NB4 (cell line): ENCODE measurements around the gene C1orf185.
"Not testable (repeated sequence)": the region's sequence is repeated elsewhere in the genome, so short reads cannot be mapped to it uniquely, and the experiment has no call there.

Experiments
- DNase-seq: peaks from one replicate; pipeline ENCODE4 v3.0.0; 2010; ENCODE audit warnings: low read depth
- H3K4me3 ChIP-seq: one replicate; pipeline ENCODE4 v1.5.1; 2011; ENCODE audit warnings: mild to moderate bottlenecking, low read depth, low read length, moderate library complexity
- MYC ChIP-seq: IDR thresholded peaks from 2 replicates; pipeline ENCODE4 v1.6.1; 2011; ENCODE audit warnings: low read depth, low read length
- POLR2A ChIP-seq: IDR thresholded peaks from 2 replicates; pipeline ENCODE4 v1.6.1; 2011; ENCODE audit warnings: mild to moderate bottlenecking; ENCODE audit not compliant: insufficient read length; ENCODE audit errors: extremely low read depth
- TF ChIP-seq, protein P1 (sequence below): IDR thresholded peaks from 2 replicates; pipeline ENCODE4 v1.6.1; 2011; ENCODE audit warnings: low read depth, low read length
- TF ChIP-seq, protein P2 (sequence below): IDR thresholded peaks from one replicate; pipeline ENCODE4 v1.5.1; 2012; ENCODE audit warnings: low read depth, low read length

The C1orf185 gene

DNA sequence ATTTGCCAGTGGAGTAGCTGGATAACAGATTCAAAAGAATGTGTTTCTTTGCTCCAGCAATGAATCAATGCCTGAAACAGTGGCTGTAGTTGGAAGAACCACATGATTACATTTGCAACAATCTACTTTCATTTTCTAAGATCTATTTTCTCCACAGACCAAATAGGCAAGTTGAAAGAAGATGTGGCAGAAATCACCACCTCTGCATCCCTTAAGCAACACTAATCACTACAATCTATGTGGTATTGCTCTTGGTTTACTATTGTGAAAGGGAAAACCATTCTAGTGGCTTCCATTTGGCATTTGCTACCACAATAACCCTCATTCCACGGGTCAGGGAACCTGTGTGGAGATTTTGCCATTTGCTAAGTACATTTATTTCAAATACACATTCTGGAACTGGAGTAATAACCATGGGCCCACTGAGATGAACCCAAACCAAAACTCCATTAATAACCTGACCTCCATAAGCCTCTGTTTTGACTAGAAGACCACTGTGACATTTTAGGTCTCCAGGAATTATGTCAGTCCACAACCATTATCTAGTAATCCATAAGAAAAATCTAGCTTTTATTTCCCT, 66.3 kb downstream of the C1orf185 start:
- TF ChIP-seq, protein P1, sequence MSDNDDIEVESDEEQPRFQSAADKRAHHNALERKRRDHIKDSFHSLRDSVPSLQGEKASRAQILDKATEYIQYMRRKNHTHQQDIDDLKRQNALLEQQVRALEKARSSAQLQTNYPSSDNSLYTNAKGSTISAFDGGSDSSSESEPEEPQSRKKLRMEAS: no peak
- no peak for TF ChIP-seq POLR2A
- TF ChIP-seq MYC: no peak
- TF ChIP-seq, protein P2, sequence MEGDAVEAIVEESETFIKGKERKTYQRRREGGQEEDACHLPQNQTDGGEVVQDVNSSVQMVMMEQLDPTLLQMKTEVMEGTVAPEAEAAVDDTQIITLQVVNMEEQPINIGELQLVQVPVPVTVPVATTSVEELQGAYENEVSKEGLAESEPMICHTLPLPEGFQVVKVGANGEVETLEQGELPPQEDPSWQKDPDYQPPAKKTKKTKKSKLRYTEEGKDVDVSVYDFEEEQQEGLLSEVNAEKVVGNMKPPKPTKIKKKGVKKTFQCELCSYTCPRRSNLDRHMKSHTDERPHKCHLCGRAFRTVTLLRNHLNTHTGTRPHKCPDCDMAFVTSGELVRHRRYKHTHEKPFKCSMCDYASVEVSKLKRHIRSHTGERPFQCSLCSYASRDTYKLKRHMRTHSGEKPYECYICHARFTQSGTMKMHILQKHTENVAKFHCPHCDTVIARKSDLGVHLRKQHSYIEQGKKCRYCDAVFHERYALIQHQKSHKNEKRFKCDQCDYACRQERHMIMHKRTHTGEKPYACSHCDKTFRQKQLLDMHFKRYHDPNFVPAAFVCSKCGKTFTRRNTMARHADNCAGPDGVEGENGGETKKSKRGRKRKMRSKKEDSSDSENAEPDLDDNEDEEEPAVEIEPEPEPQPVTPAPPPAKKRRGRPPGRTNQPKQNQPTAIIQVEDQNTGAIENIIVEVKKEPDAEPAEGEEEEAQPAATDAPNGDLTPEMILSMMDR: no peak
- H3K4me3 ChIP-seq: no peak overlapping the region
- no peak for DNase-seq

DNA sequence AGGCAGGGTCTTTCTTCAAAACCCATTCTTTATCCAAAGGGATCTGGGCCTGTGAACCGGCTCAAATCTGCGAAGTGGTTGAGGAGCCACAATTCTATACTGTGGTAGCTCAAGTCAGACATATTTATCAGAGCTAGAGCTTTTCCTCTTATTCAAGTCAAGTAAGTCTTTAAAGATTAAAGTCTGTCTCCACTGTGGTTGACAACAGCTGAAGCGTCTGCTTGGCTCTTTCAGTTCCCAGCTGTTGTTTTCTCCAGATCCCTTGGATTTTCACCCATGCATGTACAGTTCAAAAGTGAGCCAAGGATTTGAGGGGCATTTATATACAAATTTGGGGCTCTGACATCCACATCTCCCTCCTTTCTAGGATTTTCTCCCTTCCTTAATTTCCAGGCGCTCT, 66.9 kb downstream of the C1orf185 start:
- TF ChIP-seq MYC (no peak), POLR2A (no peak)
- TF ChIP-seq, protein P1: no peak
- TF ChIP-seq, protein P2: no peak
- H3K4me3 ChIP-seq: no peak overlapping the region
- no peak for DNase-seq

DNA sequence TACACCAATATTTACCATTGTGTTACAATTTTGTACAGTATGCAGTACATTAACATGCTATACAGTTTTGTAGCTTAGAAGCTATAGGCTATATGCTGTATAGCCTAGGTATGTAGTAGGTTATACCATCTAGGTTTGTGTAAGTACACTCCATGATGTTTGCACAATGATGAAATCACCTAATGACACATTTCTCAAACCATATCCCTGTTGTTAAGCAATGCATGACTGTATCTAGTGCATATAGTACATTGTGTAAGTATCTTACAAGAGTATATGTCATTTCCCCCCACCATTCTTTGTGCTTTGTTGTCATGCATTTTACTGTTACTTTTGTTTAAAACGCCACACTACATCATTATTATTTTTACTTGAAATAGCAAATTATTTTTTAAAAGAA, 68.3 kb downstream of the C1orf185 start:
- H3K4me3 ChIP-seq: no peak overlapping the region
- DNase-seq: peak; percentile 65
- TF ChIP-seq, protein P2: no peak
- TF ChIP-seq POLR2A: no peak
- TF ChIP-seq MYC: no peak
- TF ChIP-seq, protein P1: no peak

DNA sequence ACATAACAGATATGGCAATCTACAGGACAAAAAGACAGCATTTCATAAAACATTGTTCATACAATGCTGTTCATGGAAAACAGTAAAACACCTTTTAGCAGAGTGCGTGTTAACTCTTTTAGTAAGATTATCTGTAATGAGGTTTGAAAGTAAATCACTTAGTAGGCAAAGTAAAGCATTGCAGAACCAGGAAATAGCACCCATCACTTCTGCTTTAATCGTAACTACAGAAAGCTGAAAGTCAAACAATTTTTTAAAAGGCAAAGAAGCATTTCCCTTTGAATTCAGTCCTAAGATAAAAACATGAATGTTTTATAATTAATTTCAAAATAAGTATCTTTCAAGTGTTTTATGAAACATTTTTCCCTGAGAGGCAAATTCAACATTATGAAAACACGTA, 70.8 kb downstream of the C1orf185 start:
- TF ChIP-seq, protein P1: no peak
- TF ChIP-seq POLR2A (no peak), MYC (no peak)
- TF ChIP-seq, protein P2: no peak
- no peak for DNase-seq
- no peak overlapping the region for H3K4me3 ChIP-seq

DNA sequence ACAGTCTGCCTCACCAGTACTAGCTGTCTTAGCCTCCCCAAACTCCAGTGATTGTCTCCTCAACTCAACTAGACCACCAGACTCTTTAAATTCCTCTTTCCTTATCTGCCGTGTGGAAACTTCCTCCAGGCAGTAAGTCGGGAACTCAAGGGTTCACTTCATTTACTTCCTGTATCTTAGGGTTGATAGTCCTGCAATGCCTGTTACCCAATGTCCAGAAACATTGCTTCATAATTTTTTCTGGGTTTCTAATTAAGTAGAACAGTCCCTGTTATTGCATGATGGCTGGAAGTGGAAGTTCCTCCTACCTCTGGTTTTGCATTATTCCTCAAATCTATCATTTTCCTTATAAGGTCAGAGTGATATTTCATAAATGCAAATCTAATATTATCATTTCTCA, 73.2 kb downstream of the C1orf185 start:
- no peak overlapping the region for H3K4me3 ChIP-seq
- DNase-seq: peak; percentile 73
- TF ChIP-seq MYC: no peak
- no peak for TF ChIP-seq POLR2A
- TF ChIP-seq, protein P2: no peak
- TF ChIP-seq, protein P1: no peak

DNA sequence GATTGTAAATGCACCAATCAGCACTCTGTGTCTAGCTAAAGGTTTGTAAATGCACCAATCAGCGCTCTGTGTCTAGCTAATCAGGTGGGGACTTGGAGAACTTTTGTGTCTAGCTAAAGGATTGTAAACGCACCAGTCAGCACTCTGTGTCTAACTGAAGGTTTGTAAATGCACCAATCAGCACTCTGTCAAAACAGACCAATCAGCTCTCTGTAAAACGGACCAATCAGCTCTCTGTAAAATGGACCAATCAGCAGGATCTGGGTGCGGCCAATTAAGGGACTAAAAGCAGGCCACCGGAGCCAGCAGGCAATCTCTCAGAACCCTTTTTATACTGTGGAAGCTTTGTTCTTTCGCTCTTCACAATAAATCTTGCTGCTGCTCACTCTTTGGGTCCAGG, 76.0 kb downstream of the C1orf185 start:
- not testable (repeated sequence) for H3K4me3 ChIP-seq, DNase-seq
